ENCODE data around the gene COL20A1.

COL20A1 gene

GRCh38 chr20:63258781-63259180, 34.2 kb upstream of the COL20A1 start:
- Histone ChIP-seq H2BK5ac (ENCODE audit: low read depth, low read length, poor library complexity) (no peak overlapping the region), H2BK120ac (ENCODE audit: insufficient read depth, low read length, poor library complexity) (no peak overlapping the region), H4K12ac (ENCODE audit: low read depth, low read length) (no peak overlapping the region), H3K4ac (ENCODE audit: low read depth, low read length) (no peak overlapping the region), H3K23ac (ENCODE audit: low read length) (no peak overlapping the region), H2AFZ (ENCODE audit: insufficient read depth, low read length, poor library complexity) (no peak overlapping the region), H4K8ac (ENCODE audit: low read depth, low read length) (no peak overlapping the region), H3K9ac (ENCODE audit: low read length) (no peak overlapping the region), H3K27me3 (ENCODE audit: insufficient read depth, low read length) (peaks cover 4% of the 10 kb centered on the region), H3K4me3 (ENCODE audit: low read depth, low read length) (no peak overlapping the region), H4K91ac (ENCODE audit: low read depth, low read length) (no peak overlapping the region), H3K79me2 (ENCODE audit: control insufficient read depth, insufficient read depth, low read length, poor library complexity) (peaks cover 4% of the 10 kb centered on the region), H3K4me1 (ENCODE audit: control insufficient read depth in 1 of 2, insufficient read depth in 2 of 2, low read length in 2 of 2) (peaks cover 8 to 29% of the 10 kb centered on the region in 2 experiments), H3K9me3 (ENCODE audit: insufficient read depth, low read depth, low read length) (peaks cover 11% of the 10 kb centered on the region), H3K27ac (ENCODE audit: low read depth, low read length) (no peak overlapping the region), H2AK5ac (ENCODE audit: low read length) (no peak overlapping the region), H3K36me3 (ENCODE audit: control insufficient read depth in 1 of 2, insufficient read depth in 2 of 2, low read length in 2 of 2) (peaks cover 0 to 2% of the 10 kb centered on the region in 2 experiments), H2BK12ac (ENCODE audit: low read length) (no peak overlapping the region), H3K79me1 (ENCODE audit: low read length) (peaks cover 11% of the 10 kb centered on the region), H3K4me2 (ENCODE audit: low read length) (no peak overlapping the region), H3K18ac (ENCODE audit: low read length) (no peak overlapping the region), H3K14ac (ENCODE audit: low read length) (no peak overlapping the region)
- no peak for DNase-seq
- WGBS (ENCODE audit: extremely low coverage, insufficient coverage, insufficient read length): no CpG with 5 or more reads among the region's 8 CpGs

GRCh38 chr20:63259734-63260460, 33.1 kb upstream of the COL20A1 start:
- Histone ChIP-seq H3K14ac (ENCODE audit: low read length) (no peak overlapping the region), H4K12ac (ENCODE audit: low read depth, low read length) (no peak overlapping the region), H3K4me1 (ENCODE audit: control insufficient read depth in 1 of 2, insufficient read depth in 2 of 2, low read length in 2 of 2) (peaks cover 7 to 26% of the 10 kb centered on the region in 2 experiments), H2BK5ac (ENCODE audit: low read depth, low read length, poor library complexity) (no peak overlapping the region), H4K91ac (ENCODE audit: low read depth, low read length) (no peak overlapping the region), H3K79me2 (ENCODE audit: control insufficient read depth, insufficient read depth, low read length, poor library complexity) (no peaks in the 10 kb centered on the region), H2BK120ac (ENCODE audit: insufficient read depth, low read length, poor library complexity) (no peak overlapping the region), H3K18ac (ENCODE audit: low read length) (no peak overlapping the region), H3K79me1 (ENCODE audit: low read length) (peaks cover 7% of the 10 kb centered on the region), H3K36me3 (ENCODE audit: control insufficient read depth in 1 of 2, insufficient read depth in 2 of 2, low read length in 2 of 2) (peaks cover 0 to 2% of the 10 kb centered on the region in 2 experiments), H3K9ac (ENCODE audit: low read length) (no peak overlapping the region), H2AK5ac (ENCODE audit: low read length) (no peak overlapping the region), H3K4me3 (ENCODE audit: low read depth, low read length) (no peak overlapping the region), H3K4me2 (ENCODE audit: low read length) (no peak overlapping the region), H3K27ac (ENCODE audit: low read depth, low read length) (no peak overlapping the region), H2BK12ac (ENCODE audit: low read length) (no peak overlapping the region), H3K9me3 (ENCODE audit: insufficient read depth, low read depth, low read length) (peaks cover 11% of the 10 kb centered on the region), H3K27me3 (ENCODE audit: insufficient read depth, low read length) (no peaks in the 10 kb centered on the region), H4K8ac (ENCODE audit: low read depth, low read length) (no peak overlapping the region), H2AFZ (ENCODE audit: insufficient read depth, low read length, poor library complexity) (no peak overlapping the region), H3K23ac (ENCODE audit: low read length) (no peak overlapping the region), H3K4ac (ENCODE audit: low read depth, low read length) (no peak overlapping the region)
- no peak for DNase-seq
- WGBS (ENCODE audit: extremely low coverage, insufficient coverage, insufficient read length): no CpG with 5 or more reads among the region's 25 CpGs

- Histone ChIP-seq H3K4me2 (ENCODE audit: low read length) (no peak overlapping the region), H3K14ac (ENCODE audit: low read length) (no peak overlapping the region), H3K18ac (ENCODE audit: low read length) (no peak overlapping the region), H2AFZ (ENCODE audit: insufficient read depth, low read length, poor library complexity) (no peak overlapping the region), H2BK120ac (ENCODE audit: insufficient read depth, low read length, poor library complexity) (no peak overlapping the region), H3K9me3 (ENCODE audit: insufficient read depth, low read depth, low read length) (peaks cover 11% of the 10 kb centered on the region), H3K27me3 (ENCODE audit: insufficient read depth, low read length) (no peaks in the 10 kb centered on the region), H3K79me1 (ENCODE audit: low read length) (peaks cover 5% of the 10 kb centered on the region), H3K4me3 (ENCODE audit: low read depth, low read length) (no peak overlapping the region), H2BK5ac (ENCODE audit: low read depth, low read length, poor library complexity) (no peak overlapping the region), H3K4ac (ENCODE audit: low read depth, low read length) (no peak overlapping the region), H2BK12ac (ENCODE audit: low read length) (no peak overlapping the region), H3K27ac (ENCODE audit: low read depth, low read length) (no peak overlapping the region), H4K8ac (ENCODE audit: low read depth, low read length) (no peak overlapping the region), H3K4me1 (ENCODE audit: control insufficient read depth in 1 of 2, insufficient read depth in 2 of 2, low read length in 2 of 2) (peaks cover 7 to 23% of the 10 kb centered on the region in 2 experiments), H3K9ac (ENCODE audit: low read length) (no peak overlapping the region), H2AK5ac (ENCODE audit: low read length) (no peak overlapping the region), H4K12ac (ENCODE audit: low read depth, low read length) (no peak overlapping the region), H3K23ac (ENCODE audit: low read length) (no peak overlapping the region), H3K36me3 (ENCODE audit: control insufficient read depth in 1 of 2, insufficient read depth in 2 of 2, low read length in 2 of 2) (peaks cover 0 to 2% of the 10 kb centered on the region in 2 experiments), H4K91ac (ENCODE audit: low read depth, low read length) (no peak overlapping the region), H3K79me2 (ENCODE audit: control insufficient read depth, insufficient read depth, low read length, poor library complexity) (no peaks in the 10 kb centered on the region)
- no CpG with 5 or more reads among the region's 15 CpGs for WGBS (ENCODE audit: extremely low coverage, insufficient coverage, insufficient read length)
- DNase-seq: no peak
Observed at GRCh38 chr20:63260521-63260920, 32.5 kb upstream of the COL20A1 start.

- no peak overlapping the region for H3K14ac ChIP-seq (ENCODE audit: low read length)
- peaks cover 0 to 2% of the 10 kb centered on the region in 2 experiments for H3K36me3 ChIP-seq (ENCODE audit: control insufficient read depth in 1 of 2, insufficient read depth in 2 of 2, low read length in 2 of 2)
- WGBS (ENCODE audit: extremely low coverage, insufficient coverage, insufficient read length): no CpG with 5 or more reads among the region's 25 CpGs
- H2BK120ac ChIP-seq (ENCODE audit: insufficient read depth, low read length, poor library complexity): no peak overlapping the region
- H3K27me3 ChIP-seq (ENCODE audit: insufficient read depth, low read length): no peaks in the 10 kb centered on the region
- no peak overlapping the region for H4K91ac ChIP-seq (ENCODE audit: low read depth, low read length)
- H3K4ac ChIP-seq (ENCODE audit: low read depth, low read length): no peak overlapping the region
- H3K27ac ChIP-seq (ENCODE audit: low read depth, low read length): no peak overlapping the region
- no peak overlapping the region for H2AFZ ChIP-seq (ENCODE audit: insufficient read depth, low read length, poor library complexity)
- no peak overlapping the region for H2AK5ac ChIP-seq (ENCODE audit: low read length)
- H3K9ac ChIP-seq (ENCODE audit: low read length): no peak overlapping the region
- no peak overlapping the region for H3K18ac ChIP-seq (ENCODE audit: low read length)
- no peak overlapping the region for H2BK5ac ChIP-seq (ENCODE audit: low read depth, low read length, poor library complexity)
- peaks cover 7 to 19% of the 10 kb centered on the region in 2 experiments for H3K4me1 ChIP-seq (ENCODE audit: control insufficient read depth in 1 of 2, insufficient read depth in 2 of 2, low read length in 2 of 2)
- peaks cover 11% of the 10 kb centered on the region for H3K9me3 ChIP-seq (ENCODE audit: insufficient read depth, low read depth, low read length)
- H3K23ac ChIP-seq (ENCODE audit: low read length): no peak overlapping the region
- no peak overlapping the region for H4K8ac ChIP-seq (ENCODE audit: low read depth, low read length)
- H3K4me3 ChIP-seq (ENCODE audit: low read depth, low read length): no peak overlapping the region
- H4K12ac ChIP-seq (ENCODE audit: low read depth, low read length): no peak overlapping the region
- no peak for DNase-seq
- H2BK12ac ChIP-seq (ENCODE audit: low read length): no peak overlapping the region
- no peak overlapping the region for H3K4me2 ChIP-seq (ENCODE audit: low read length)
- peaks cover 2% of the 10 kb centered on the region for H3K79me1 ChIP-seq (ENCODE audit: low read length)
- H3K79me2 ChIP-seq (ENCODE audit: control insufficient read depth, insufficient read depth, low read length, poor library complexity): no peaks in the 10 kb centered on the region
Observed at GRCh38 chr20:63261060-63261794, 31.8 kb upstream of the COL20A1 start.

All from trophoblast cell (in vitro differentiated cells and primary cell).